Uterus (tissue), 2 donors: Measurements from ENCODE around the gene SMIM21.

Experiments used
- CTCF ChIP-seq, 4 experiments: fragments of 200-600 bp in 2 of 4; fragments of 450-650 bp in 2 of 4; sonication (generic) in 2 of 4; IDR thresholded peaks; one replicate each; pipeline ENCODE4 v1.5.1; 2016 to 2019; ENCODE audit warnings: antibody characterized with exemption in 4 of 4, mild to moderate bottlenecking in 2 of 4, moderate library complexity in 1 of 4
- POLR2A ChIP-seq, 2 donors: fragments of 450-650 bp; IDR thresholded peaks; one replicate each; pipeline ENCODE4 v1.6.1; 2016; ENCODE audit warnings: antibody characterized with exemption in 2 of 2, mild to moderate bottlenecking in 1 of 2, moderate library complexity in 1 of 2

GRCh38 chr18:75360215-75360614, 67.3 kb downstream of the SMIM21 start:
- TF ChIP-seq CTCF (IDR thresholded peaks at IDR 0.05) (no peak), POLR2A (IDR thresholded peaks at IDR 0.05) (no peak)
